HG03520 (cell line): ENCODE data around the gene HEXD.

Experiments used
- ATAC-seq: cut with Tn5 transposase; IDR thresholded peaks from one replicate; pipeline ENCODE4 v1.9.1; 2021; ENCODE audit warnings: mild to moderate bottlenecking, moderate library complexity; ENCODE audit not compliant: unreplicated experiment

HEXD gene

DNA sequence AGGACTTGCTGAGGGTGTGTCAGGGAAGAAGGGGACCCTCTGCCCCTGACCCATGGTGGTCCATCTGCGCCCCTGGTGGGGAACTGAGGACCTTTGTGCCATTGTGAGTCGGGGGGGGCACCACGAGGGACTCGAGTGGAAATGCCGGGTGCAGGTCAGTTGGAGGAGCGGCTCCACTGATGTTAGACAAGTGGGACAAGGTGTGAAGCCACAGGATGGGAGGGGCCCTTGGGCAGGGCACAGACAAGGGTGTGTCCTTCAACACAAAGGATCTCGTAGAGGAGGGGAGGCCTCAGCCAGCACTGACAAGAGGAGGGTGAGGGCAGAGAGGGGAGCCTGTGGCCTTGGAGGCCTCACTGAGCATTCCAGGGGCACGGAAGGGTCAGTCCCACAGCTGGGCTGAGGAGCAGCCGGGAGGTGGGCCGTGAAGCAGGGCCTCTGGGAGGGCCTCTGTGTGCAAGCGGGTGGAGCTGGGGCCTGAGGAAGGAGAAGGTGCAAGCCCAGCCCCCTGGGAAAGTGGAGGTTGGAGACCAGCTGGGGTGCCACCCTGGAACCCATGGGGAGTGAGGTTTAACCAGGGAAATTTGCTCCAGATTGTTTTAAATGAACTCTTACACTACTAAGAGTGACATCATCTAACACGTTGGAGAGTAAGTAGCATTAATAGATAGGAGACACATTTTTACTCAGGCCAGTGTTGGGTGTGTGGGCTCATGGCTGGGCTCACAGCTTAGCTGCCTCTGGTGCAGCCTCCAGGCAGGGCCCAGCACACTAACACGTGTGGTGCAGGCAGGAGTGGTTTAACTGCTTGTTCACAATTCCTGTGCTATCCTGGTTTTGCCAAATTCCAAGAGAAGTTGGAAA is 68.3 kb downstream of the HEXD start:
- no peak for ATAC-seq

DNA sequence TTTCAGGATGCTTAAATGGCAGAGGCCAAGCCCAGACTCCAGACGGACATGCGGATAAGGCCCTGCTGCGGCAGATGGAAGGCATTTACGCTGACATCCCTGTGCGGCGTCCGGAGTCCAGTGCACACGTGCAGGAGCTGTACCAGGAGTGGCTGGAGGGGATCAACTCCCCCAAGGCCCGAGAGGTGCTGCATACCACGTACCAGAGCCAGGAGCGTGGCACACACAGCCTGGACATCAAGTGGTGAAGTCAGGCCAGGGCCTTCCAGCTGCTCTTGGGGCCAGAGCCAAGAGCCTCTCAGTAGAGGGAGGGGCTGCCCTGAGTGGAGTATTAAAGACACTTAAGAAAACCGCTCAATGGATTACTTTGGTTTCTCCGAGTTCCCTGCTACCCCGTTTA is 69.8 kb downstream of the HEXD start:
- no peak for ATAC-seq

DNA sequence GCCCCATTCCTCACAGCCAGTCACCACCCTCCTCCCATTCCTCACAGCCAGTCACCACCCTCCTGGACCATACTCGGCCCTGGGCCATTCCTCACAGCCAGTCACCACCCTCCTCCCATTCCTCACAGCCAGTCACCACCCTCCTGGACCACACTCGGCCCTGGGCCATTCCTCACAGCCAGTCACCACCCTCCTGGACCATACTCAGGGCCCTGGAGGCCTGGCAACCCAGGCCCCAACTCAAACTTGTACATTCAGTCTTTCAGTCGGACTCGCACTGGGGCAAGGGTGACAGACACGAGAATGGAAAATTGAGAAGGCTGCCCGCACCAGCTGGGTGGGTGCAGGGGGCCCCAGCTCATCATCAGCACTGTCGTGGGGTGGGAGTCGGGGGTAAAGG is 71.0 kb downstream of the HEXD start:
- ATAC-seq = no peak

GRCh38 chr17:82489851-82490511 is 71.8 kb downstream of the HEXD start:
- no peak for ATAC-seq

DNA sequence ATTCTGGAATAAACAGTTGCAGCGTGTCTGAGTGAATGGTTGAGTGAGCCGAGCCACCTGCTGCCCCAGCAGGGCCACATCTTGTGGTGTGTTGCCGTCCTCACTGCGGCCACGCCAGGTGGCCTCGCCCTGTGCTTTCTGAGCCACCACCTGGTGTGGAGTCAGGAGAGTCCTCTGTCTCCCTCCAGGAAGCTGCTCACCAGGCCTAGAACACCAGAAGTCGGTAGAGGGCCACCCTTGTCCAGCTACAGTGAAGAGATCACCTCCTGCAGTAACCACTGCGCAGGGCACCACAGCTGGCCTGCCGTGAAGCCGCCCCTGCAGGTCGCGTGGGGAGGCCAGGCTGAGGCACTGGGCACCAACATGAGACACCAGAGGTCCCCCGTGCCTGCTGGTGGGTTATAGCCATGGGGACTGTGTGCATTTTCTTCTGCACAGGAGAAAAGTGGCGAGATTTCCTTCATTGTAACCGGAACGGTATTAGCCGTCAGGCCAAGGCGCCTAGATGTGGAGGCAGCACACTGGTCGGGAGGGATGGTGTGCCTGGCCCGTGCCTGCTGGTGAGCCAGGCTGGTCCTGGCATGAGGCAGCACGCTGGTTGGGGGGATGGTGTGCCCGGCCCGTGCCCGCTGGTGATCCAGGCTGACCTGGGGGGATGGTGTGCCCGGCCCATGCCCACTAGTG is 72.5 kb downstream of the HEXD start:
- no peak for ATAC-seq

GRCh38 chr17:82491196-82491530 is 73.0 kb downstream of the HEXD start:
- no peak for ATAC-seq

GRCh38 chr17:82491533-82491932 is 73.4 kb downstream of the HEXD start:
- ATAC-seq = no peak
